Embryonic facial prominence (tissue), 1 donor: ENCODE measurements around the gene SPRR2B.
"Not testable (repeated sequence)": the region's sequence is repeated elsewhere in the genome, so short reads cannot be mapped to it uniquely, and the experiment has no call there.

Experiments
- DNase-seq: peaks from one replicate; pipeline ENCODE4 v3.0.0-alpha.2; 2016; ENCODE audit errors: extremely low spot score

SPRR2B gene

GRCh38 chr1:153032677-153033308 is 38.6 kb downstream of the SPRR2B start:
- no peak for DNase-seq

- no peak for DNase-seq
Measured at GRCh38 chr1:153032073-153032472, 39.3 kb downstream of the SPRR2B start.

- no peak for DNase-seq
Measured at GRCh38 chr1:153030895-153031294, 40.5 kb downstream of the SPRR2B start, which contains the start of gene SPRR1B. SPRR1B (plus strand) TSS chr1:153031203; CDS start chr1:153032346, 1,143 bp downstream.

GRCh38 chr1:153028766-153029165 is 42.6 kb downstream of the SPRR2B start:
- no peak for DNase-seq

GRCh38 chr1:153025797-153026196 is 45.6 kb downstream of the SPRR2B start:
- no peak for DNase-seq

GRCh38 chr1:153024413-153024812 is 47.0 kb downstream of the SPRR2B start:
- no peak for DNase-seq

- DNase-seq = no peak
Measured at GRCh38 chr1:153023109-153023508, 48.3 kb downstream of the SPRR2B start.

- DNase-seq = not testable (repeated sequence)
Measured at GRCh38 chr1:153022340-153022739, 49.1 kb downstream of the SPRR2B start.

GRCh38 chr1:153021829-153022228 is 49.6 kb downstream of the SPRR2B start:
- DNase-seq = not testable (repeated sequence)
